GM23248 (cell line): ENCODE data around the gene USH1G.

Experiments
- EZH2 ChIP-seq: fragments of 200-600 bp; sonication (generic); IDR thresholded peaks from 2 replicates; pipeline ENCODE4 v1.6.1; 2018; ENCODE audit warnings: antibody characterized with exemption, mild to moderate bottlenecking; ENCODE audit not compliant: insufficient read depth, poor library complexity, severe bottlenecking
- EZH2phosphoT487 ChIP-seq: fragments of 200-600 bp; sonication (generic); IDR thresholded peaks from 2 replicates; pipeline ENCODE4 v1.6.1; 2018; ENCODE audit warnings: antibody characterized with exemption, moderate library complexity, mild to moderate bottlenecking, low read depth; ENCODE audit not compliant: insufficient read depth

DNA sequence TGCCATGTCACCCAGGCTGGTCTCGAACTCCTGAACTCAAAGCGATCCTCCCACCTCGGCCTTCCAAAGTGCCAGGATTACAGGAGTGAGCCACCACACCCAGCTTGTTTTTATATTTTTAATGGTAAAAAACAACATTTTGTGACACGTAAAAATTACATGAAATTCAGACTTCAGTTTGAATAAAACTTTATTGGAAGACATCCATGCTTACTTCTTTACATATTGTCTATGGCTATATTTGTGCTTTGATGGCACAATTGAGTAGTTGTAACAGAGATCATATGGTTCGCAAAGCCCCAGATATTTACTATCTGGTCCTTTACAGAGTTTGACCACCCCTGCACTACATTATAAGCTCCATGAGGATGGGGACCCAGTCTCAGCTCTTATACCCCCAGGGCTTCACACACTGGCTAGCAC lies 48.4 kb downstream of the USH1G start:
- TF ChIP-seq EZH2phosphoT487 (no peak), EZH2 (no peak)
